H1 (cell line): ENCODE data around the gene MPND. TPM values are rescaled to one million over a fixed set of nuclear protein-coding genes. Genes with fewer than 3 reads are reported as not detected.

Experiments
- CTCF ChIA-PET: fragments of 300-600 bp; sonication (Branson Sonifier 250); formaldehyde crosslinking; loops from one replicate; lab custom pipeline; 2021; ENCODE audit not compliant: partially characterized antibody; lab: Charles Lee
- POLR2A ChIA-PET: fragments of 300-600 bp; sonication (Branson Sonifier 250); formaldehyde crosslinking; loops from one replicate; lab custom pipeline; 2021; ENCODE audit warnings: inconsistent platforms; ENCODE audit not compliant: partially characterized antibody; lab: Charles Lee
- DNase-seq, 2 experiments: peaks; one replicate each; pipeline versions ENCODE4 v3.0.0 to v3.0.0-alpha.2; 2010 to 2022; ENCODE audit warnings: low spot score in 2 of 2, low read depth in 1 of 2, mixed read lengths in 1 of 2
- FAIRE-seq: peaks from 2 replicates; lab custom pipeline; 2011; peaks lifted over from hg19 to GRCh38; lab: Jason Lieb, UNC
- H2AFZ ChIP-seq: 2 replicates; pipeline ENCODE4 v1.8.1; 2012; ENCODE audit warnings: low read length, inconsistent platforms
- H2AK5ac ChIP-seq: 2 replicates; pipeline ENCODE4 v1.6.1; 2013; ENCODE audit warnings: low read depth, low read length
- H2BK120ac ChIP-seq: replicated peaks from 2 replicates; pipeline ENCODE3; 2013; ENCODE audit warnings: low read depth, low read length, inconsistent platforms
- H2BK12ac ChIP-seq: 2 replicates; pipeline ENCODE4 v1.6.1; 2013; ENCODE audit warnings: low read depth, low read length
- H2BK15ac ChIP-seq: 2 replicates; pipeline ENCODE4 v1.6.1; 2013; ENCODE audit warnings: low read length
- H2BK20ac ChIP-seq: 2 replicates; pipeline ENCODE4 v1.6.1; 2013; ENCODE audit warnings: low read length
- H2BK5ac ChIP-seq: 2 replicates; pipeline ENCODE4 v1.6.1; 2013; ENCODE audit warnings: low read depth, low read length
- H3K14ac ChIP-seq: 2 replicates; pipeline ENCODE4 v1.6.1; 2013; ENCODE audit warnings: inconsistent platforms; ENCODE audit not compliant: insufficient read length
- H3K18ac ChIP-seq: 2 replicates; pipeline ENCODE4 v1.6.1; 2013; ENCODE audit warnings: low read length; ENCODE audit errors: extremely low read depth
- H3K23ac ChIP-seq: 2 replicates; pipeline ENCODE4 v1.6.1; 2013; ENCODE audit warnings: inconsistent platforms; ENCODE audit not compliant: insufficient read length
- H3K23me2 ChIP-seq: 2 replicates; pipeline ENCODE4 v1.6.1; 2013; ENCODE audit warnings: low read depth, low read length
- H3K27ac ChIP-seq: 2 replicates; pipeline ENCODE4 v1.6.1; 2011; ENCODE audit warnings: low read depth, low read length, inconsistent platforms
- H3K27me3 ChIP-seq, 4 experiments: replicated peaks in 1 of 4; 1 replicate in 1 of 4; 2 replicates in 3 of 4; pipeline versions ENCODE4 v1.6.1 to v1.8.1; 2011 to 2013; ENCODE audit warnings: low read length in 3 of 4, mild to moderate bottlenecking in 3 of 4, inconsistent platforms in 2 of 4, mixed read lengths in 2 of 4, moderate library complexity in 1 of 4; ENCODE audit not compliant: control insufficient read depth in 3 of 4, insufficient read depth in 3 of 4; ENCODE audit errors: extremely low read depth in 1 of 4
- H3K36me3 ChIP-seq, 4 experiments: 2 replicates each; pipeline versions ENCODE4 v1.6.1 to v1.8.1; 2011 to 2013; ENCODE audit warnings: mild to moderate bottlenecking in 4 of 4, low read length in 3 of 4, moderate library complexity in 2 of 4, control low read depth in 1 of 4, inconsistent platforms in 1 of 4; ENCODE audit not compliant: insufficient read depth in 4 of 4, control insufficient read depth in 2 of 4
- H3K4ac ChIP-seq: replicated peaks from 2 replicates; pipeline ENCODE3; 2013; ENCODE audit warnings: low read length, low read depth, mixed read lengths, inconsistent platforms; ENCODE audit not compliant: insufficient read length
- H3K4me1 ChIP-seq, 4 experiments: replicated peaks in 1 of 4; 1 replicate in 1 of 4; 2 replicates in 3 of 4; pipeline versions ENCODE4 v1.6.1 to v1.8.1; 2011 to 2013; ENCODE audit warnings: low read length in 3 of 4, inconsistent platforms in 2 of 4, mixed read lengths in 1 of 4; ENCODE audit not compliant: insufficient read depth in 4 of 4, control insufficient read depth in 3 of 4
- H3K4me2 ChIP-seq, 2 experiments: 2 replicates each; pipeline versions ENCODE4 v1.6.1 to v1.8.1; 2011 to 2013; ENCODE audit warnings: low read depth in 2 of 2, low read length in 2 of 2, control low read depth in 1 of 2, inconsistent platforms in 1 of 2, mild to moderate bottlenecking in 1 of 2; ENCODE audit not compliant: insufficient read depth in 1 of 2
- H3K4me3 ChIP-seq, 4 experiments: fragments of 200-600, 300-600 bp in 1 of 4; sonication (generic), shearing (Covaris generic), sonication (Bioruptor Twin) in 1 of 4; 2 replicates each; pipeline versions ENCODE4 v1.5.1 to v1.8.1; 2011 to 2016; ENCODE audit warnings: low read length in 4 of 4, low read depth in 3 of 4, control low read depth in 2 of 4, inconsistent platforms in 2 of 4, mild to moderate bottlenecking in 2 of 4, mixed read lengths in 1 of 4, moderate library complexity in 1 of 4; ENCODE audit not compliant: insufficient read depth in 2 of 4; ENCODE audit errors: extremely low read depth in 1 of 4
- H3K56ac ChIP-seq: replicated peaks from 2 replicates; pipeline ENCODE3; 2013; ENCODE audit warnings: low read depth, mild to moderate bottlenecking, mixed read lengths, low read length, inconsistent platforms; ENCODE audit not compliant: insufficient read length
- H3K79me1 ChIP-seq: 2 replicates; pipeline ENCODE4 v1.6.1; 2013; ENCODE audit warnings: low read depth, low read length, control low read depth
- H3K79me2 ChIP-seq, 2 experiments: 2 replicates each; pipeline versions ENCODE4 v1.6.1 to v1.8.1; 2012 to 2013; ENCODE audit warnings: low read length in 2 of 2, mild to moderate bottlenecking in 2 of 2, inconsistent platforms in 1 of 2; ENCODE audit not compliant: insufficient read depth in 2 of 2, control insufficient read depth in 1 of 2
- H3K9ac ChIP-seq, 4 experiments: replicated peaks in 1 of 4; 1 replicate in 1 of 4; 2 replicates in 3 of 4; pipeline versions ENCODE4 v1.6.1 to v1.8.1; 2011 to 2013; ENCODE audit warnings: low read depth in 3 of 4, low read length in 3 of 4, control low read depth in 2 of 4, mild to moderate bottlenecking in 2 of 4, moderate library complexity in 2 of 4, inconsistent platforms in 1 of 4; ENCODE audit errors: extremely low read depth in 1 of 4
- H3K9me3 ChIP-seq, 2 experiments: 2 replicates each; pipeline versions ENCODE4 v1.6.1 to v1.8.1; 2012 to 2013; ENCODE audit warnings: mild to moderate bottlenecking in 2 of 2, moderate library complexity in 2 of 2, control low read depth in 1 of 2, inconsistent platforms in 1 of 2, low read depth in 1 of 2, low read length in 1 of 2, mixed read lengths in 1 of 2; ENCODE audit not compliant: insufficient read depth in 2 of 2
- H4K20me1 ChIP-seq, 2 experiments: replicated peaks in 1 of 2; 2 replicates each; pipeline versions ENCODE3 to v1.8.1; 2011 to 2013; ENCODE audit warnings: inconsistent platforms in 2 of 2, low read length in 2 of 2, mild to moderate bottlenecking in 1 of 2; ENCODE audit not compliant: insufficient read depth in 2 of 2, control insufficient read depth in 1 of 2
- H4K5ac ChIP-seq: 2 replicates; pipeline ENCODE4 v1.6.1; 2013; ENCODE audit warnings: low read length, low read depth, mixed read lengths, inconsistent platforms; ENCODE audit not compliant: insufficient read length
- H4K8ac ChIP-seq: 2 replicates; pipeline ENCODE4 v1.8.0; 2013; ENCODE audit warnings: mild to moderate bottlenecking, moderate library complexity, low read length, inconsistent platforms; ENCODE audit not compliant: insufficient read depth; ENCODE audit errors: extremely low read depth
- H4K91ac ChIP-seq: replicated peaks from 2 replicates; pipeline ENCODE3; 2013; ENCODE audit warnings: low read length, mixed read lengths, inconsistent platforms; ENCODE audit not compliant: insufficient read length
- ASH2L ChIP-seq: fragments of 200-600, 300-600 bp; sonication (generic); IDR thresholded peaks from one replicate; pipeline ENCODE4 v1.7.1; 2017; ENCODE audit warnings: low read length
- BCL11A ChIP-seq, 2 experiments: IDR thresholded peaks; one replicate each; pipeline ENCODE4 v1.6.1; 2011; ENCODE audit warnings: low read depth in 2 of 2, low read length in 2 of 2, mild to moderate bottlenecking in 2 of 2
- CTCF ChIP-seq, 3 experiments: IDR thresholded peaks; 1 replicate in 2 of 3; 2 replicates in 1 of 3; pipeline versions ENCODE4 v1.5.1 to v1.6.1; 2011; ENCODE audit warnings: low read length in 3 of 3, mild to moderate bottlenecking in 3 of 3, inconsistent platforms in 2 of 3, low read depth in 1 of 3, moderate library complexity in 1 of 3; ENCODE audit not compliant: insufficient read depth in 1 of 3; ENCODE audit errors: control extremely low read depth in 1 of 3
- GABPA ChIP-seq: IDR thresholded peaks from 2 replicates; pipeline ENCODE4 v1.6.1; 2011; ENCODE audit warnings: mild to moderate bottlenecking, low read length, moderate library complexity, borderline replicate concordance; ENCODE audit not compliant: insufficient read depth
- KDM1A ChIP-seq: fragments of 200-600, 300-600 bp; sonication (generic); IDR thresholded peaks from 2 replicates; pipeline ENCODE4 v1.7.1; 2016; ENCODE audit warnings: mild to moderate bottlenecking, low read length, borderline replicate concordance
- RFX5 ChIP-seq: IDR thresholded peaks from 2 replicates; pipeline ENCODE4 v1.6.1; 2011; ENCODE audit warnings: low read depth, low read length, improper control_type of control experiment, borderline replicate concordance
- SIN3A ChIP-seq, 2 experiments: IDR thresholded peaks in 1 of 2; conservative IDR thresholded peaks in 1 of 2; 2 replicates each; pipeline ENCODE4 v1.6.1; 2011 to 2012; ENCODE audit warnings: low read length in 2 of 2, improper control_type of control experiment in 1 of 2, low read depth in 1 of 2, mild to moderate bottlenecking in 1 of 2
- TEAD4 ChIP-seq: IDR thresholded peaks from 2 replicates; pipeline ENCODE4 v1.6.1; 2012; ENCODE audit warnings: low read depth, low read length, inconsistent platforms, mixed read lengths
- YY1 ChIP-seq: IDR thresholded peaks from 2 replicates; pipeline ENCODE4 v1.6.1; 2011; ENCODE audit warnings: low read depth, mild to moderate bottlenecking, low read length
- WGBS, 2 experiments: shearing (Covaris generic) in 1 of 2; methylation state at CpG; one replicate each; pipeline versions ENCODE4 v1.1.6 to v1.1.7; 2013 to 2015; ENCODE audit warnings: low lambda C conversion rate in 2 of 2, mixed read lengths in 2 of 2, inconsistent platforms in 1 of 2, low coverage in 1 of 2, missing lambda C conversion rate in 1 of 2; ENCODE audit not compliant: insufficient replicate concordance in 2 of 2, insufficient coverage in 1 of 2, insufficient read length in 1 of 2; ENCODE audit errors: extremely low coverage in 1 of 2, missing lambda C conversion rate in 1 of 2; 5-methylcytosine and 5-hydroxymethylcytosine counted together
- polyA plus RNA-seq, 7 experiments: library from polyadenylated mRNA; depleted of rRNA in 3 of 7; stranded (reverse) in 5 of 7; unstranded in 2 of 7; fragments of >200 nt in 5 of 7; fragments of 200-250 nt in 2 of 7; gene quantifications; 1 replicate in 5 of 7; 2 replicates in 1 of 7; 4 replicates in 1 of 7; pipeline versions ENCODE4 v1.2.1 to v1.2.3, GENCODE V29; 2011 to 2013; ENCODE audit warnings: missing spikeins in 2 of 7, mixed read lengths in 2 of 7
- total RNA-seq: library from RNA; stranded (reverse); fragmentation: NEBNext Ultra II Directional; extraction: Animal tissue kit (Norgen Biotek cat#: 25700); gene quantifications from 2 replicates; pipeline ENCODE4 v1.2.1, GENCODE V29; 2021

MPND gene
- total and polyA plus RNA-seq, 2 of the 8 experiments (the other 6 are each of a cell fraction or from before 2014, with no cell fraction given): 22.9 to 27.7 TPM

- peaks cover 0 to 9% (median 4%) of the 10 kb centered on the region in 4 experiments; a peak in 4 of 7 replicates for H3K4me1 ChIP-seq
- DNase-seq (no peak), FAIRE-seq (no peak)
- H3K27me3 ChIP-seq: no peaks in the 10 kb centered on the region
- H3K9ac ChIP-seq: peak overlapping the region in 3 of 4 experiments; percentile 17 to 68 (median 25); a peak in 5 of 7 replicates
- no peak overlapping the region for H2BK120ac ChIP-seq
- H3K79me2 ChIP-seq: no peaks in the 10 kb centered on the region
- no peak overlapping the region for H4K91ac ChIP-seq
- peak overlapping the region; percentile 73 to 74 for H3K4me2 ChIP-seq
- no peak overlapping the region for H3K14ac ChIP-seq
- 0 out of 2 replicates have a peak overlapping the region, but pooled peaks have one; percentile 7 for H2BK20ac ChIP-seq
- no peaks in the 10 kb centered on the region for H3K9me3 ChIP-seq
- no peak overlapping the region for H2AK5ac ChIP-seq
- H3K23me2 ChIP-seq: peaks cover 28% of the 10 kb centered on the region
- POLR2A ChIA-PET: interaction anchor here (0.7 to 1.8 kb wide), 7 partner anchors 8 to 79 kb away, joined by 3 to 9 read pairs (median 3); partner anchors contain the start of gene SH3GL1
- no peak overlapping the region for H2BK5ac ChIP-seq
- WGBS, 2 experiments: 46% methylated on average over 12 of the region's 14 CpGs; no CpG with 5 or more reads in 1 of the 2 experiments
- H4K20me1 ChIP-seq: peaks cover 0 to 10% of the 10 kb centered on the region in 2 experiments
- peak overlapping the region; percentile 62; the same call in 1 of the 2 replicates for H3K18ac ChIP-seq
- CTCF ChIA-PET: interaction anchor here (1.0 to 20.4 kb wide), 6 partner anchors 8 to 66 kb away, joined by 3 to 311 read pairs (median 3); partner anchors contain the start of gene SHD
- H4K8ac ChIP-seq: no peak overlapping the region
- no peak overlapping the region for H4K5ac ChIP-seq
- no peak overlapping the region for H3K56ac ChIP-seq
- H2BK12ac ChIP-seq: peak overlapping the region; percentile 77; the same call in 1 of the 2 replicates
- no peak overlapping the region for H3K4ac ChIP-seq
- H2AFZ ChIP-seq: no peak overlapping the region
- H3K27ac ChIP-seq: no peak overlapping the region
- H3K36me3 ChIP-seq: peaks cover 0 to 3% (median 0%) of the 10 kb centered on the region in 4 experiments; a peak in 2 of 8 replicates
- peak overlapping the region; percentile 90; the same call in 1 of the 2 replicates for H2BK15ac ChIP-seq
- peak overlapping the region; percentile 20 to 52 (median 22); a peak in 6 of 8 replicates for H3K4me3 ChIP-seq
- H3K23ac ChIP-seq: no peak overlapping the region
- no peaks in the 10 kb centered on the region for H3K79me1 ChIP-seq
- TF ChIP-seq CTCF (IDR thresholded peaks at IDR 0.05; ENCODE audit: control extremely low read depth in 1 of 3, insufficient read depth in 1 of 3, low read depth in 1 of 3, low read length in 3 of 3): no peak
- no peak for TF ChIP-seq GABPA
- no peak for TF ChIP-seq ASH2L
- no peak for TF ChIP-seq TEAD4
- no peak for TF ChIP-seq RFX5
- TF ChIP-seq KDM1A: no peak
- TF ChIP-seq SIN3A (conservative IDR thresholded peaks at IDR 0.05 in 1 of 2, IDR thresholded peaks at IDR 0.05 in 1 of 2; ENCODE audit: low read depth in 1 of 2, low read length in 2 of 2): 0 out of 4 replicates have a peak, but pooled peaks of 1 of the 2 experiments have one; percentile 14
- TF ChIP-seq YY1: no peak
- no peak for TF ChIP-seq BCL11A (IDR thresholded peaks at IDR 0.05; ENCODE audit: low read depth in 2 of 2, low read length in 2 of 2)
These were observed 5.4 kb upstream of the MPND start for GRCh38 chr19:4337906-4338440.
